HG03064 (cell line): ENCODE data around the gene COL5A1.

ENCODE experiments used
- ATAC-seq: cut with Tn5 transposase; IDR thresholded peaks from one replicate; pipeline ENCODE4 v1.9.1; 2021; ENCODE audit warnings: low read depth; ENCODE audit not compliant: unreplicated experiment

COL5A1 gene

DNA sequence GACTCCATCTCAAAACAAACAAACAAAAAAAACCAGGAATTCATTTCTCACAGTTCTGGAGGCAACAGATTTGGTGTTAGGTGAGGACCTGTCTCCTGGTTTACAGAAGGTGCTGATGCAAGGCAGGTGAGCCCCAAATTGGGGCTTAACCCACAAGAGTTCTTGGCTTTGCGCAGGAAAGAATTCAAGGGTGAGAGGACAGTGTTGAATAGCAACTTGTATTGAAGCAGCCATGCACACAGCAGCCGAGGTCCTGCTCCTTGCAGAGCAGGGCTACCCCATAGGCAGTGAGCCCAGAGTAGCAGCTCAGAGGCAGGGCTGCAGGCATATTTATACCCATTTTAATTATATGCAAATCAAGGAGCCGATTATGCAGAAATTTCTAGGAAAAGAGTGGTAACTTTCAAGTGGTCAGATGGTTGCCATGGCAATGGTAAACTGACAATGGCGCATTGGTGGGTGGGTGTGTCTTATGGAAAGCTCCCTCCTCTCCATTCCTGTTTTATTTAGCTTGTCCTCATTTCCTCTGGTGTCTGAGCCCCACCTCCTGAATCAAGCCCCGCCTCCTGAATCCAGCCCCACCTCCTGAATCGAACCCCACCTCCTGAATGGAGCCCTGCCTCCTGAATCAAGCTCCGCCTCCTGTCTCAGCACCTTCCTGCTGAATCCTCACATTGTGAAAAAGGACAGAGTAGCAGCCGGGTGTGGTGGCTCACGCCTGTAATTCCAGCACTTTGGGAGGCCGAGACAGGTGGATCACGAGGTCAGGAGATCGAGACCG lies 34.5 kb upstream of the COL5A1 start:
- no peak for ATAC-seq

DNA sequence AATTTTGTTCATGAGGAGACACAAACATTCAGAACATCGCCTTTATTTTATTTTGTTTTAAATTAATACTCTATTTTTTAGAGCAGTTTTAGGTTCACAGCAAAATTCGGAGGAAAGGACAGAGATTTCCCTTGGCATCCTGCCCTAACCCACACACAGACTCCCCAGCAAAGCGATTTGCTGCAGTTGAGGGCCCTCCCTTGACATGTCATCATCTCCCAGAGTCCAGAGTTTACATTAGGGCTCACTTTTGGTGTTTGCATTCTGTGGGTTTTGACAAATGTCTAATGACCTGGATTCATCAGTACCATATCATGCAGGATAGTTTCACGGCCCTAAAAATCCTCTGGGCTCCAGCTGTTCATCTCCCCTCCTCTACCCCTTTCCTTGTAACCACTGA lies 33.6 kb upstream of the COL5A1 start:
- ATAC-seq: no peak

DNA sequence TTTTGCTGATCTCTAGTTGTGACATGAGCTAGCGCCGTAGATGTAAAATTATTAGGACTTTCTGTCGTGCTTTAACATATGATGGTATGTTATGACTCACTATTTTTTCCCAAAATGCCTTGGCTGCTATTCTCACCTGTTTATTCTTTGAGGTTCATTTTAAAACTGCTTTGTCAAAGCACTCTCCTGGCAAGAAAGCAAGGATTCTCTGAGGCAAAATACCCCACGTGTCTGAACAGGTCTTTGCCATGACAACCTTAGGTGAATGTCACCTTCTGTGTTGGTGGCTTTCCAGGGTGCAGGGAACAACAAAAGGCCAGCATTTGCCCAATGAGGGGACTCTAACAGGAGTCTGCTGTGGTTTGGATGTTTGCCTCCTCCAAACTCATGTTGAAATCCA lies 30.6 kb upstream of the COL5A1 start:
- no peak for ATAC-seq

DNA sequence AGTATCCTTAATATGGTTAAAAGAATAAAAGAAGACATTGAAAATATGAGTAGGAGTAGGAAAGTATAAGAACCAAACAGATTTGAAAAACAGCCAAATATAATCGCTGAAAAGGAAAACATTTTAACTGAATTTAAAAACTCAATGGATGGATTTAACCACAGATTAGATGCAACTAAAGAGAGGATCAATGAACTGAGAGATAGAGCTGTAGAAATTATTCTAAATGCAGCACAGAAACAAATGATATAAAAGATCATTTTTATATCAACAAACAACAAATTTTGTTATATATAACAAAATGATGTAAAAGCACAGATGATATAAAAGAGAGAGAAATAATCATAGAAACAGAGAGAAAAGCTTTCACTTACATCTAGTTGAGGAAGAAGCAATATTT lies 29.3 kb upstream of the COL5A1 start:
- ATAC-seq: no peak

DNA sequence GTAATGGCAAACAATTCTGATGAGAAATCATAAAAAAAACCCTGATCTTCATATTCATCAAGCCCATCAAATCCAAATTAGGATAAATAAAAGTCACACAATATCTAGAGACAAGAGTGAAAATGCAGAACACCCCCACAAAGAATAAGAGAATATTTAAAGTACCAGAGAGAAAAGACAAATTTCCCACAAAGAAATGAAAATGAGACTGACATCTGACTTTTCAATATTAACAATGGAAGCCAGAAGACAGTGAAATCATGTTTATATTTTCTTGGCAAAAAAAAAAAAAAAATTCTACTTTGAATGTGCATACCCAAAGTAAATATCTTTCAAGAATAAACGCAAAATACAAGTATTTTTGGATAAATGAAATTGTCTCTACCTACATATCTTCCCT lies 28.9 kb upstream of the COL5A1 start:
- ATAC-seq: no peak

DNA sequence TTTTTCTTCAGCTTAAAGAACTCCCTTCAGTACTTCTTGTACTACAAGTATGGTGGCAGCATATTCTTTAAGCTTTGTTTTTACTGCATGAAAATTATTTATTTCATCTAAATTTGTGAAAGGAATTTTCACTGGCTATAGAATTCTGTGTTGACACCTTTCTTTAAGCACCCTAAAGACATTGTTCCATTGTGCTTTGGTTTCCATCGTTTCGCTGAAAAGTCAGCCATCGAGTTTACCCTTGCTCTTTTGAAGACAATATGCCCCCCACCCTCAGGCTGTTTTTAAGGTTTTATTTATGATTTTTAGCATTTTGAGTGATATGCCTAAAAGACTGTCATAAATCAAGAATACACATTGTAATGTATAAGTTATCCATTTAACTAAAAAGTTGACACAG lies 27.3 kb upstream of the COL5A1 start:
- ATAC-seq: no peak

DNA sequence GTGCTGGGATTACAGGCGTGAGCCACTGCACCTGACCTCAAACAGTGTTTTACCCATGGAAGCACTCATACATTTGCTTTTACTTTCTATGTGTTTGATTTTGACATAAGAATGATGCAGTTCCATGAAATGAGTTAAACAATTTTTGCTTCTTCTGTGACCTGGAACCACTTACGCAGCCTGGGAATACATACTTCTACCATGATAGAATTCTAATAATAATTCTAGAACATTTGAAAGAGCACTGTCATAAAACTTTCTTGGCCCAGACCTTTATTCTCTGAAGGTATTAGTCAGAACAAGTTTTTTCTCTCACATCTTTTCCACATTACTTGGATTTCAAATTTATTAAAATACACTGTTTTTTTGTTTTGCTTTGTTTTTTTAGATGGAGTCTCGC lies 25.3 kb upstream of the COL5A1 start:
- no peak for ATAC-seq

DNA sequence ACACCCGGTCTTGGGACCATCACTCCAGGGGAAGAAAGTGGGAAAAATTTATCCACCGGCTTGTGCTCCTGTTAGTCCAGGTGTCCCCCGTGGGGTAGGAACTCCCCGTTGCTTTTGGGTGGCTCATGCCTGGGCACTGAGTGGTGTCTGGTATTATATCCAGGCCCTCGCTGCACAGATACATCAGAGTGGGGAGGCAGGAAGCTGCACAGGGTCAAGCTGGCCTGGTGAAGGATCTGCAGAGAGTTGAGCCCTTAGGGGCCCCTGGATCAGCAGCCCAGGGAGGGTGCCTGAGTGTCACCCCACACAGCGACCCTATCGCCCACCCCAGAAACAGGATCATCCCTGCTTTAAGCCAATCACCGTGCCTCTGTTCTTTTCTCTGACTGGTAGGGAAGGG lies 24.4 kb upstream of the COL5A1 start:
- no peak for ATAC-seq

DNA sequence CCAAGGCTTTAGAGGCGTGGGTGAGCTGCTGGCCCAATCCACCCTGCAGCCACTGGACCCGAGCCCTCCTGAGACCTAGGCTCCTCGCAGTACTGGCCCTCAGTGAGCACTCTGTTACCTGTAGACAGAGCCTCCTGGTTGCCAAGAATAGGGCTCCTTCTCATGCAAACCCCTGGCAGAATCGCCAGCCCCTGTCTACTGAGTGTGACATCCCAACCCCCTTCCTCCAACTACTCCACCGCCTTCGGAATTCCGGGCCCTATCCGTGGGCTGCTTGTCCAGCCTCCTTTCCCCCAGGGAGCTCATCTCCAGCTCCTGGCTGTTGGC lies 23.8 kb upstream of the COL5A1 start:
- no peak for ATAC-seq

DNA sequence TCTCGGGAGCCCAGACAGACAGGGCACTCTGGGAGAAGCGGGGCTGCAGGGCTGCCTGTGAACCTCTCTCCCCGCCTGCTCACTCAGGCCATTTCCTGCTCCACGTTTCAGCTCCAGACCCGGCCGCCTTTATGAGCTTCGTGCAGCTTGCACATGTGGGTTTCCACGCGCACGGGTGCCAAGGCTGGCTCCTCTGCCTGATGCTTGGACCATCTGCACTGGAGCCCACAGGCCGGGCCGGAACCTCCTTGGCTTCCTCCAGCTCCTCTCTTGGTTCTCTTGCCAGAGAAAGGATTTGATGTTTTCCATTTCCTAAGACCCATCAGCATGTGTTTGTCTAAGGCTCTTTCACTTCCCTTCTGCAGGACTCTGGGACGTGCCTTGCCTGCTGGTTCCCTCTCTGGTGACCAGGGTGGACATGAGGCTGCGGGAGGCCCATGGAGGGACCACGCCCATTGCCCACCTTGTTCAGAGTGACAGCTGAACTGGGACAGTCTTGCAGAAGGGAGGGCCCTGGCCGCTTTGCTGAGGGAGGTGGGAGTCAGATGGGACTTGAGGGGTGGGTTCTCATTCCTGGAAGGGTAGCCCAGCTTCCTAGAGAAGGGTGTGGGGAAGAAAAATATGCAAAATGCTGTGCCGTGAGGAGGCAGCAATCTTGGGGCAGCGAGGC lies 23.3 kb upstream of the COL5A1 start:
- ATAC-seq: no peak

DNA sequence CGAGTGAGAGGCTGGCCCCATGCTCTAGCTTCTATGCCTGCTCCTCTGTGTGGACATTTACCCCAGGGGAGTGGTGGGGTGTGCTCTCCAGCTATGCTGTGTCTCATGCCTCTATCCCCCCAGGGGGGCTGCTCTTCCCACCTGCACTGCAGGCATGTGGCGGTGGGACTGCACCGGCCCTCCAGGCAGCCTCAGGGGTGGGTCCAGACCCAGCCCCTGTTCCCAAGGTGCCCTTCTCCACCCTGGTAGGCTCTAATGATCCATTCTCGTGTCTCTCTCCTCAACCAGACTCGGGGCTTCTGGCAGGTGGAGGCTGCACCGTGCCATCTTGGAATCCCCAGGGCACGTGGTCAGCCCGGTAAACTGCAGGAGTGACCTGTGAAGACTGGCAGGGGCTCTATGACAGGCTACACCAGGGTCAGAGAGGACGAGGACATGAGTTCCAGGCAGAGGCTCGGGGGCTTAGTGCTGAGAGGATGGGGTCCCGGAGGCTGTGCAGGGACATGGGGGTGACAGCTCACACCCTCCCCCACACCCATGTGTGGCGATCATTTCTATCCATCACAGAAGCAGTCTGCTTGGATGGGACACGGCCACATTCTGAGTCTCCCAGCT lies 22.7 kb upstream of the COL5A1 start:
- no peak for ATAC-seq

DNA sequence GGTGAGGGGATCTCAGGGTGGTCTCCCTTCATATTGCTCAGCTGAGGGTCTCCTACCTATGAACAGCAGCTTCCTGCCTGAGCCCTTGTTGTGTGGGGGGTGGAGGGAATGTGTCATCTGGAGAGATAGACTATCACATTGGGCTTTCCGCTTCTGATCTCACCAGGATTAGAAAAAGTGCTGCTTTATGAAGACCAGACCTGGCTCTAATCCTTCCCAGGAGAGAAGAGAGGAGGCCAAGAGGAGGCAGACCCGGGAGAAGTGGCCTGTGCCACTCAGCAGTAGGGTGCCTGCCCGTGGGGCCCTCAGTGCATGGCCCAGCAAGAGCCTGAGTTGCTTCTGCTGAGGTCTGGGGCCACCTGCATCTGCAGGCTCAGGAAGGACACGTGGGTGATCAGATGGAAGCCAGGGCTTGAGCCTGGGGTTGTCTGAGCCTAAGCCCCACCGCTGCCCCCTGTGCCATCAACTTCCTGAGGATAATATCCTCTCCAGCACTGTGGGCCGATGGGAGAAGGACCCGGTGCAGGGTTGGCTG lies 22.1 kb upstream of the COL5A1 start:
- no peak for ATAC-seq

DNA sequence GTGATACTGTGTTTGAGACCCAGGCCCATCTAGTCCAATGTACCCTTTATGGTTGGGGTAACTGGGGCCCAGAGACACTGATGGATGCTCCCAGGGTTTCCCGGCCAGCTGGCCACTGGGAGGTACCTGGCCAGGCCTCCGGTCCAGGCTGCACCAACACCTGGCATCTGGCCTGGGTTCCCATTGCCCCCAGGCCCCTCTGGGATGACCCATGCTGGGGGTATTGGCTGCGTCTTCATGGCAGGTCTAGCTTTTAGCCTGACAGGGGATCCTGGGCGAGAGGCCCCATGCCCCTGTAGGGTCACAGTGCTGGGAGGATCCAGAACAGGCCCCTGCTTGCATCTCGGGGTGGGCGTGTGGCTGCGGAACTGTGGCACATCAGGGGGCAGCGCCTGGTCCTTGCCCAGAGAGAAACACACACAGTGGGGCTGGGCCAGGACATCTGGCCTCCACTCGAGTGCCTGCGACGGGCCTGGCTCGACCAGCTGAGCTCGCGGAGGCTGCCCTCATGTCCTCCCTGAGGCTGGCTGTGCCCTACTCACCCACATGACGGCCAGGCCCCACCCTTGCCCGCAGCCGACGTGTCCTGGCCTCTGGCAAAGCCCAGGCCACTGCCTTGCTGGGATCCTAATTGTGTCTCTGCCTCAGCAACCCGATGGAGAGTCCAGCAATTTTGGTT lies 21.5 kb upstream of the COL5A1 start:
- no peak for ATAC-seq

DNA sequence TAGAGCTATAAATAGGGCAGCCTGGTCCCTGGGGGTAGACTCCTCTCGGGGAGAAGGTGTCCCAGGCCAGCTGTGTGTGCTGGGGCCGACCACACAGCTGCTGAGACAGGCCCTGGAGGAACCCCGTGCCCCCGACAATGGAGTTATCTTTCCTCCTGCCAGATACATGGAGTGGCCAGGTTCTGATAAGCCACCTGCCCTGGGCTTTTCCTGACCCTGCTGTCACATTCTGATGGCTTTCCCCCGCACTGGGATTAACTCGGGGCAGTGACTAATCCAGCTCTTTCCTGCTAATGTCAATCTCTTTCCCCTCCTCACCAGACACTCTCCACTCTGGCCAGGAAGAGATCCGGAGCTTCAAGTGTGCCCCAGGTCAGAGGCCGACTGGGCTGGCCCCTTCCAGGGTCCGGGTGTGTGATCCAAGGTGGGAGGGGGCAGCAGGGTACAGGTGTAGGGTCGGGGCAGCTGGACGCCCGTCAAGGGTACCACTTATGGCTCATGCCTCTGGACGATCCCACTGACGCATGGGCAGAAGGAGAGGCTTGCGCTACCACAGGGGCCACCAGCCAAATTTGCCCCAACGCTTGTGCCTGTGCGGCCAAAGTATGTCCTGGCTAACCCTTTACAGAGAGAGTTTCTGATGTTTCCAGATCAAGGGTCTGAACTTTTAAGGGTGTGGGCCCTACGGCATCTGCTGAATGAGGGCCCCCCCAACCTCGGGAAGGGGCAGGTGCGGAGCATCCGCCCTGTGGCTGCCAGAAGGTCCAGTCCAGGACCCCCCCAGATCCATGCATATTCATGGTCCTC lies 20.6 kb upstream of the COL5A1 start:
- ATAC-seq: no peak

DNA sequence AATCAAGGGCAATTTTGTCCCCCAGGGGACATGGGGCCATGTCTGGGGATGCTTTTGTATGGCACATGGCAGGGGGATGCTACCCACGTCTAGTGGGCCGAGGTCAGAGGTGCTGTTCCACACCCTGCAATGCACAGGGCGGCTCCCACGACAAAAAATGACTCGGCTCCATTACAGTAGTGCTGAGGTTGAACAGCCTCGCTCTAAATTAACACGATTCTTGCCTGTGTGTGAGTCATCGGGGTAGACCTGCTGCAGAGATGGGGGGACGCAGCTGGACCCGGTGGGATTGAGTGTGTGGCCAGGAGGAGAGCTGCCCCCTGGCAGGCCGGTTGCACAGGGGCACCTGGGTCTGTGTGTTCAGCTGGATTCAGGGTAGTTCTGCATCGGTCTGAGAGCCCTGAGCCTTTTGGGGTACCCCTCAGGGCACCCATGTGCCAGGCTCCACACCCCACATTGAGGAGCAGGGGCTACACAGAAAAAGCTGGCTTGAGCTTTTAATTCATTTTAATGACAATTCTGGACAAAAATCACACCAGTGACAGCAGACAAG lies 20.0 kb upstream of the COL5A1 start:
- ATAC-seq: no peak

DNA sequence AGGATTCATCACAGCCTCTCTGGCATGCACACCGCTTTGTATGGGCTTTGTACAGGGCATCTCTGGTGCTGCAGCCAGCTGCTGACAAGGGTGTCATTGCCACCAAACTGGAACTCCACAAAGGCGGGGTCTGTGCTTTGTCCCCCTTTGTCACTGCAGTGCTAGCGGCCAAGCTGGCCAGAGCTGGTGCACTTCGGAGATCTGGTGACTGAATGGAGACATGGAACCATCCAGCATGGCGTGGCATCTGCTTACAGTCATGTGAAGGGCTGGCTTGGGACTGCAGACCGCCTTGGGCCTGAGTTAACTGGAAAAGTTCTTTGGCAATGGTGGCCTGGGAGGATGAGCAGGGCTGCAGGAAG lies 18.7 kb upstream of the COL5A1 start:
- ATAC-seq: no peak

DNA sequence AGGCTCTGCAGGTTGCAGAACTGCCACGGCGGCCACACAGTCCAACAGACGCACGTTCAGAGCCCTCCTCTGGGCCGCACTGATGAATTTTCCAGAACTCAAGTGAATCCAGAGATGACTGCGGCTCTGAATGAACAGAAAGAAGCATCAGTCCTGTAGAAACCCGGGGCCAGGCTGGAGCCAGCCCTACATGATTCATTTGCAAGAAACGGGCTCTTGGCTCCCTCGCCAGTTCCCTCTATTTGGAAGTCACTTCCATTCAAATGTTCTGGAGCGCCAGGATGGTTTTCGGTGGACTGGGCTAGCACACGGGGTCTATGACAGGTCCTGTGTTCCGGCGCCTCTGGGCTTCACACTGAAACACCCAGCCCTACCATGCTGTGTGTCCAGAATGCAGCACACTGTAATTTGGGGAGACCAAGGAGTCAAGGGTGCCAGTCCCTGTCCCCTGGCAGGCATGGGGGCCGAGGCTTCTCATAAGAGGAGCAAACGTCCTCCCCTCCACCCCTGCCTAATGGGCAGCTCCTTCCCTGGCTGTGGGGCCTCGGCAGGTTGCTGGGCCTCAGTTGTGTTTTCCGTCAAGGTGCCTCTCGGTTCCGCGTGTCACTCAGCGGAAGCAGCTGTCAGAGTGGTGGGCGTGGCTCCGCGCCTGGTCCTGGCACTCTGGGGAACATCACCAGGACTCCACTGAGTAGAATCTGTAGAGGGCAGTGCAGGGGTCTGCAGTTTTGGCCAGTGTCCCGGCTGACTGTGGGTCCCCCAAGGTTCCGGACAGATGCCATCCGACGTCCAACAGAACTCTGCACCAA lies 18.1 kb upstream of the COL5A1 start:
- ATAC-seq: no peak

DNA sequence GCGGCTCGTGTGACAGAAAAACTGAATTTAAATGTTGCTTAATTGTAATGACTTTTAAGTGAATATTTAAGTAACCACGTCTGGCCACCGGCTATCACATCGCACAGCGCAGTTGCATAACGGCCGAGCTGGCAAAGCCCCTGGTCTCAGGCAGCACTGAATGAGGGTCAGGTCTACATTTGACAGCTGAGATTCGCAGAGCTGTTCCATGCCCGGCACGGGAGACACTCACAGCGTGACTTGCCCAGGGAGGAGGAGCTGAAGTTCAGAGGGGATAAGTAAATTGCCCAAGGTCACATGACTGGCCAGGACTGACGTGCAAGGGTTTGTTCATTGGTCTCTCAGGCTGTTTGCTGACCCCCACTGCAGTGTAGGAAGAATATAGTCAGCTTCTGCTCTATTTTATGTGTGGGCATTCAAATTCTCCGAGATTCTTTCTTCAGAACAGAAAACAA lies 17.4 kb upstream of the COL5A1 start:
- no peak for ATAC-seq

DNA sequence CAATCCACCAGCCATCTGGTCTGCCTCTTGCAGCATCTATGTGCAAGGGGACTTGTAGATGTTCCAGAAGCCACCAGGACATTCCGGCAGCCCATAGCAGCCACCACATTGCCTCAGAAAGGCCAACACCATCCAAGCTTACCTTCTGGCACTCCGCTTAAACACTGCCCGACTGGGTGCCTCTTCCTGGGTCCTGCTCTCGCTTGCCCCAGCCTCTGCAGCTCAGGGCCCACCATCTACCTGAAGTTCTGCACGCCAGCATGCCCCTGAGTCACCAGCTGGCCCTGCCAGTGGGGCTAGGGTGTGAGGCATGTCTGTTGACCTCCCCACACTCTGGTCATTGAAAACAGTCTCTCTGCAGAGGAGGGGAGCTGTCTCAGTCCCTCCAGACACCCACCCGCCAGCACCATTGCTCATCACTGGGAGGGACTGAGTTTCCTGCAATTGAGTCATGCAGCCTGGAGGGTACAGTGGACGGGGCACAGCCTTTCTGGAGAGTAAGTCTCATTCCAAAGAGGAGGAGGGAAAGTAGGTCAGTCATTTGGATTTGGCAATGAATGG lies 16.9 kb upstream of the COL5A1 start:
- ATAC-seq: no peak
